SK-N-MC (cell line): ENCODE measurements around the gene PREX1.
"Not testable (repeated sequence)": the region's sequence is repeated elsewhere in the genome, so short reads cannot be mapped to it uniquely, and the experiment has no call there.

ENCODE experiments used
- EZH2 ChIP-seq: fragments of 200-600 bp; sonication (generic); IDR thresholded peaks from one replicate; pipeline ENCODE4 v1.6.1; 2017; ENCODE audit warnings: antibody characterized with exemption
- POLR2AphosphoS5 ChIP-seq: IDR thresholded peaks from 2 replicates; pipeline ENCODE4 v1.6.1; 2012; ENCODE audit warnings: mild to moderate bottlenecking, low read depth, low read length, borderline replicate concordance

DNA sequence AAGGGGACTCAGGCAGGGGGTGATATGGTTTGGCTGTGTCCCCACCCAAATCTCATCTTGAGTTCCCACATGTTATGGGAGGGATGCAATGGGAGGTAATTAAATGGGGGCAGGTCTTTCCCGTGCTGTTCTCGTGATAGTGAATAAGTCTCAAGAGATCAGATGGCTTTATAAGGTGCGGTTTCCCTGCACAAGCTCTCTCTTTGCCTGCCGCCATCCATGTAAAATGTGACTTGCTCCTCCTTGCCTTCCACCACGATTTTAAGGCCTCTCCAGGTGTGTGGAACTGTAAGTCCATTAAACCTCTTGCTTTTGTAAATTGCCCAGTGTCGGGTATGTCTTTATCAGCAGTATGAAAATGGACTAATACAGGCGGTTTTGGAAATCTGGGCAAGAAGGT is 52.3 kb downstream of the PREX1 start:
- TF ChIP-seq EZH2, POLR2AphosphoS5: not testable (repeated sequence)
